Kidney (tissue), 14 donors: ENCODE data around the gene FBXO9. TPM values are rescaled to one million over a fixed set of nuclear protein-coding genes. Genes with fewer than 3 reads are reported as not detected.

Experiments used
- DNase-seq, 5 donors: peaks; one replicate each; pipeline ENCODE4 v3.0.0-alpha.2; 2013 to 2020
- FAIRE-seq: peaks from 2 replicates; lab custom pipeline; 2012; peaks lifted over from hg19 to GRCh38; lab: Jason Lieb, UNC
- H3K27ac ChIP-seq, 2 donors: one replicate each; pipeline ENCODE4 v1.7.0; 2013; ENCODE audit warnings: low read depth in 2 of 2, low read length in 2 of 2, inconsistent platforms in 1 of 2
- H3K27me3 ChIP-seq: one replicate; pipeline ENCODE4 v1.7.1; 2013; ENCODE audit warnings: low read length, inconsistent platforms; ENCODE audit not compliant: control insufficient read depth, insufficient read depth
- H3K36me3 ChIP-seq, 3 donors: one replicate each; pipeline versions ENCODE4 v1.7.0 to v1.7.1; 2013; ENCODE audit warnings: low read length in 3 of 3, control low read depth in 1 of 3, inconsistent platforms in 1 of 3; ENCODE audit not compliant: insufficient read depth in 3 of 3, control insufficient read depth in 2 of 3
- H3K4me1 ChIP-seq, 3 donors: one replicate each; pipeline versions ENCODE4 v1.7.0 to v1.7.1; 2013; ENCODE audit warnings: low read length in 3 of 3, inconsistent platforms in 1 of 3, low read depth in 1 of 3; ENCODE audit not compliant: control insufficient read depth in 2 of 3, insufficient read depth in 2 of 3
- H3K4me3 ChIP-seq, 3 donors: one replicate each; pipeline versions ENCODE4 v1.7.0 to v1.8.1; 2013; ENCODE audit warnings: low read length in 3 of 3, control low read depth in 1 of 3, inconsistent platforms in 1 of 3
- H3K9ac ChIP-seq, 3 donors: one replicate each; pipeline versions ENCODE4 v1.7.0 to v1.7.1; 2013; ENCODE audit warnings: low read length in 3 of 3, control low read depth in 1 of 3, inconsistent platforms in 1 of 3
- H3K9me3 ChIP-seq, 3 donors: one replicate each; pipeline versions ENCODE4 v1.7.0 to v1.7.1; 2013; ENCODE audit warnings: low read length in 3 of 3, control low read depth in 1 of 3, inconsistent platforms in 1 of 3; ENCODE audit not compliant: control insufficient read depth in 2 of 3, insufficient read depth in 1 of 3
- intact Hi-C: fragments of 100-400 bp; cut with DNase I; formaldehyde crosslinking; loops from one replicate; pipeline ENCODE4 v1.11.1; 2022
- polyA plus RNA-seq: library from polyadenylated mRNA; stranded (reverse); fragments of 350-450 nt; fragmentation: Illumina TruSeq; extraction: RNeasy Lipid Tissue Mini Kit (QIAGEN cat#74804); gene quantifications from one replicate; pipeline ENCODE4 v1.2.3, GENCODE V29; 2014; ENCODE audit warnings: low read depth, low replicate concordance; ENCODE audit not compliant: insufficient read depth
- total RNA-seq: library from RNA; stranded (reverse); fragmentation: NEBNext Ultra II Directional; extraction: Animal tissue kit (Norgen Biotek cat#: 25700); gene quantifications from one replicate; pipeline ENCODE4 v1.2.1, GENCODE V29; 2021
- TF ChIP-seq, protein P1 (sequence below): IDR thresholded peaks from 3 replicates; pipeline ENCODE4 v1.5.1; 2012; ENCODE audit warnings: mild to moderate bottlenecking, moderate library complexity, borderline replicate concordance; ENCODE audit not compliant: insufficient read depth; ENCODE audit errors: extremely low read depth
- donor health status: control.
- donor health status: control.
- donor health status: control.
- donor health status: control.
- donor health status: control.
- donor health status: DM: yes; HTN: yes; CAD: no.
- donor health status: Normal renal cell carcinoma (clear cell type).

Gene FBXO9
- total and polyA plus RNA-seq, 2 donors from 2014 or later: 45.2 to 94.7 TPM

- no peaks in the 10 kb centered on the region for H3K4me1 ChIP-seq
- no peak overlapping the region for H3K27ac ChIP-seq
- no peak overlapping the region for H3K4me3 ChIP-seq
- FAIRE-seq (no peak), DNase-seq (no peak)
- H3K36me3 ChIP-seq: peaks cover 5 to 33% (median 27%) of the 10 kb centered on the region in 3 donors
- no peaks in the 10 kb centered on the region for H3K27me3 ChIP-seq
- H3K9ac ChIP-seq: no peak overlapping the region
- intact Hi-C loops: no loop called here
- TF ChIP-seq, protein P1, sequence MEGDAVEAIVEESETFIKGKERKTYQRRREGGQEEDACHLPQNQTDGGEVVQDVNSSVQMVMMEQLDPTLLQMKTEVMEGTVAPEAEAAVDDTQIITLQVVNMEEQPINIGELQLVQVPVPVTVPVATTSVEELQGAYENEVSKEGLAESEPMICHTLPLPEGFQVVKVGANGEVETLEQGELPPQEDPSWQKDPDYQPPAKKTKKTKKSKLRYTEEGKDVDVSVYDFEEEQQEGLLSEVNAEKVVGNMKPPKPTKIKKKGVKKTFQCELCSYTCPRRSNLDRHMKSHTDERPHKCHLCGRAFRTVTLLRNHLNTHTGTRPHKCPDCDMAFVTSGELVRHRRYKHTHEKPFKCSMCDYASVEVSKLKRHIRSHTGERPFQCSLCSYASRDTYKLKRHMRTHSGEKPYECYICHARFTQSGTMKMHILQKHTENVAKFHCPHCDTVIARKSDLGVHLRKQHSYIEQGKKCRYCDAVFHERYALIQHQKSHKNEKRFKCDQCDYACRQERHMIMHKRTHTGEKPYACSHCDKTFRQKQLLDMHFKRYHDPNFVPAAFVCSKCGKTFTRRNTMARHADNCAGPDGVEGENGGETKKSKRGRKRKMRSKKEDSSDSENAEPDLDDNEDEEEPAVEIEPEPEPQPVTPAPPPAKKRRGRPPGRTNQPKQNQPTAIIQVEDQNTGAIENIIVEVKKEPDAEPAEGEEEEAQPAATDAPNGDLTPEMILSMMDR: no peak
- H3K9me3 ChIP-seq: no peaks in the 10 kb centered on the region
Observed at GRCh38 chr6:53031281-53031680, 33.9 kb upstream of the FBXO9 start.

GRCh38 chr6:53032849-53033248 lies 32.4 kb upstream of the FBXO9 start:
- no peak for FAIRE-seq
- TF ChIP-seq, protein P1: no peak
- no peaks in the 10 kb centered on the region for H3K9me3 ChIP-seq
- DNase-seq: no peak
- no peak overlapping the region for H3K27ac ChIP-seq
- H3K4me1 ChIP-seq: no peaks in the 10 kb centered on the region
- H3K36me3 ChIP-seq: peaks cover 5 to 30% (median 19%) of the 10 kb centered on the region in 3 donors
- H3K27me3 ChIP-seq: no peaks in the 10 kb centered on the region
- intact Hi-C loops: no loop called here
- no peak overlapping the region for H3K9ac ChIP-seq
- no peak overlapping the region for H3K4me3 ChIP-seq

DNA sequence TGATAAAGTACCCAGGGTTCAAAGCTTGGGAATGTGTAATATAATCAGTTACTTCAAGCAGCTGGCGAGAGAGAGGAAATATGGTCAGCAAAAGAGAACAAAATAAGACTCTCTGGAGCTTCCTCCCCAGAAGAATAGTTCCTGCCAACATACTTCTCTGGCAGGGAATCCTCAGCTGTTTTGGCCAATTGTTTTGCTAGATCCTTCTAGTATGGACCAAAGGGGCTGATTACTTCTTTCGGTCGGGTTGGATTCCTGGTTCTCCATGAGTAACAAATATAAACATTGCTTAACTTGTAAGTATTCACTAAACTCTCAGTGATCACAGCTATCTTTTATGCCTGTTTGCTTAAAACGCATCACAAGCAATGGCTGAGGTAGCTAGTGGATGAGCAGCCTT lies 31.4 kb upstream of the FBXO9 start:
- H3K4me3 ChIP-seq: no peak overlapping the region
- H3K27ac ChIP-seq: no peak overlapping the region
- H3K27me3 ChIP-seq: no peaks in the 10 kb centered on the region
- H3K4me1 ChIP-seq: no peaks in the 10 kb centered on the region
- TF ChIP-seq, protein P1: no peak
- no peak for FAIRE-seq
- H3K9ac ChIP-seq: no peak overlapping the region
- H3K36me3 ChIP-seq: peaks cover 2 to 23% (median 19%) of the 10 kb centered on the region in 3 donors
- peak in 2 of 5 donors; percentile 17 to 24 for DNase-seq
- H3K9me3 ChIP-seq: no peaks in the 10 kb centered on the region
- intact Hi-C loops: no loop called here

GRCh38 chr6:53035549-53036213 lies 29.5 kb upstream of the FBXO9 start:
- H3K9me3 ChIP-seq: no peaks in the 10 kb centered on the region
- peaks cover 3 to 35% (median 30%) of the 10 kb centered on the region in 3 donors for H3K36me3 ChIP-seq
- H3K4me3 ChIP-seq: no peak overlapping the region
- no peak overlapping the region for H3K27ac ChIP-seq
- FAIRE-seq: no peak
- no peaks in the 10 kb centered on the region for H3K4me1 ChIP-seq
- TF ChIP-seq, protein P1: no peak
- intact Hi-C loops: no loop called here
- H3K9ac ChIP-seq: no peak overlapping the region
- H3K27me3 ChIP-seq: no peaks in the 10 kb centered on the region
- DNase-seq: no peak
